Trophoblast cell (in vitro differentiated cells and primary cell): ENCODE measurements around the gene ANKRD35.

Experiments used
- DNase-seq, 2 donors: peaks; one replicate each; pipeline ENCODE4 v3.0.0-alpha.2; 2016
- H2AFZ ChIP-seq: 2 replicates; pipeline ENCODE4 v1.6.1; 2013; ENCODE audit warnings: low read length, moderate library complexity, mild to moderate bottlenecking; ENCODE audit not compliant: insufficient read depth, poor library complexity
- H2AK5ac ChIP-seq: 2 replicates; pipeline ENCODE4 v1.6.1; 2013; ENCODE audit warnings: mild to moderate bottlenecking, low read length
- H2BK120ac ChIP-seq: 2 replicates; pipeline ENCODE4 v1.6.1; 2013; ENCODE audit warnings: low read length, mild to moderate bottlenecking, moderate library complexity; ENCODE audit not compliant: insufficient read depth, poor library complexity
- H2BK12ac ChIP-seq: 2 replicates; pipeline ENCODE4 v1.6.1; 2013; ENCODE audit warnings: mild to moderate bottlenecking, low read length, moderate library complexity
- H2BK5ac ChIP-seq: 2 replicates; pipeline ENCODE4 v1.6.1; 2013; ENCODE audit warnings: low read length, low read depth, moderate library complexity, mild to moderate bottlenecking; ENCODE audit not compliant: poor library complexity
- H3K14ac ChIP-seq: 2 replicates; pipeline ENCODE4 v1.6.1; 2013; ENCODE audit warnings: mild to moderate bottlenecking, low read length
- H3K18ac ChIP-seq: 2 replicates; pipeline ENCODE4 v1.6.1; 2013; ENCODE audit warnings: mild to moderate bottlenecking, low read length
- H3K23ac ChIP-seq: 2 replicates; pipeline ENCODE4 v1.6.1; 2013; ENCODE audit warnings: low read length
- H3K27ac ChIP-seq: 2 replicates; pipeline ENCODE4 v1.5.1; 2013; ENCODE audit warnings: low read depth, mild to moderate bottlenecking, inconsistent platforms, low read length, moderate library complexity
- H3K27me3 ChIP-seq: 2 replicates; pipeline ENCODE4 v1.6.1; 2013; ENCODE audit warnings: inconsistent platforms, mild to moderate bottlenecking, low read length, moderate library complexity; ENCODE audit not compliant: insufficient read depth
- H3K36me3 ChIP-seq, 2 experiments: 1 replicate in 1 of 2; 2 replicates in 1 of 2; pipeline ENCODE4 v1.6.1; 2013; ENCODE audit warnings: low read length in 2 of 2, mild to moderate bottlenecking in 2 of 2, moderate library complexity in 1 of 2; ENCODE audit not compliant: insufficient read depth in 2 of 2, control insufficient read depth in 1 of 2
- H3K4ac ChIP-seq: 2 replicates; pipeline ENCODE4 v1.6.1; 2013; ENCODE audit warnings: low read depth, mild to moderate bottlenecking, low read length, moderate library complexity
- H3K4me1 ChIP-seq, 2 experiments: 1 replicate in 1 of 2; 2 replicates in 1 of 2; pipeline ENCODE4 v1.6.1; 2013; ENCODE audit warnings: low read length in 2 of 2, mild to moderate bottlenecking in 2 of 2, moderate library complexity in 1 of 2; ENCODE audit not compliant: insufficient read depth in 2 of 2, control insufficient read depth in 1 of 2
- H3K4me2 ChIP-seq: 2 replicates; pipeline ENCODE4 v1.6.1; 2013; ENCODE audit warnings: inconsistent platforms, mild to moderate bottlenecking, low read length, moderate library complexity
- H3K4me3 ChIP-seq: 2 replicates; pipeline ENCODE4 v1.5.1; 2013; ENCODE audit warnings: mild to moderate bottlenecking, low read depth, low read length, inconsistent platforms
- H3K79me1 ChIP-seq: one replicate; pipeline ENCODE4 v1.6.1; 2013; ENCODE audit warnings: low read length
- H3K79me2 ChIP-seq: 2 replicates; pipeline ENCODE4 v1.6.1; 2013; ENCODE audit warnings: low read length, mild to moderate bottlenecking; ENCODE audit not compliant: control insufficient read depth, insufficient read depth, poor library complexity
- H3K9ac ChIP-seq: 2 replicates; pipeline ENCODE4 v1.6.1; 2013; ENCODE audit warnings: mild to moderate bottlenecking, low read length
- H3K9me3 ChIP-seq: 2 replicates; pipeline ENCODE4 v1.6.1; 2013; ENCODE audit warnings: low read depth, mild to moderate bottlenecking, control low read depth, inconsistent platforms, low read length; ENCODE audit not compliant: insufficient read depth
- H4K12ac ChIP-seq: 2 replicates; pipeline ENCODE4 v1.6.1; 2013; ENCODE audit warnings: low read depth, mild to moderate bottlenecking, low read length, moderate library complexity
- H4K8ac ChIP-seq: 2 replicates; pipeline ENCODE4 v1.6.1; 2013; ENCODE audit warnings: low read depth, mild to moderate bottlenecking, low read length, moderate library complexity
- H4K91ac ChIP-seq: one replicate; pipeline ENCODE4 v1.6.1; 2013; ENCODE audit warnings: low read depth, mild to moderate bottlenecking, low read length, moderate library complexity
- WGBS: extraction: QIAGEN DNeasy Blood & Tissue Kit; methylation state at CpG from one replicate; pipeline ENCODE4 v1.1.7; 2013; ENCODE audit warnings: missing lambda C conversion rate; ENCODE audit not compliant: insufficient read length, insufficient coverage; ENCODE audit errors: extremely low coverage; 5-methylcytosine and 5-hydroxymethylcytosine counted together

ANKRD35 gene

GRCh38 chr1:145918992-145919939 is 33.6 kb upstream of the ANKRD35 start:
- H4K8ac ChIP-seq, result peak overlapping the region; percentile 24

GRCh38 chr1:145918144-145918991 is 32.7 kb upstream of the ANKRD35 start, which contains the start of gene PEX11B:
TSS of gene PEX11B (minus strand) at chr1:145918717. CDS start at chr1:145918688, 29 bp downstream.
- H3K4me2 ChIP-seq, result peak within 1 kb of the TSS; percentile 82
- H2AK5ac ChIP-seq, result peak within 1 kb of the TSS; percentile 40
- peak within 1 kb of the TSS; percentile 59 for H4K12ac ChIP-seq
- H2AFZ ChIP-seq, result peak within 1 kb of the TSS; percentile 90
- H3K79me1 ChIP-seq, result peaks cover 6% of the 10 kb centered on the region
- H3K23ac ChIP-seq, result no peak within 1 kb of the TSS
- peak; percentile 82 to 88 for DNase-seq
- peak within 1 kb of the TSS; percentile 61 for H3K18ac ChIP-seq
- H3K9me3 ChIP-seq, result no peaks in the 10 kb centered on the region
- H3K27me3 ChIP-seq, result no peaks in the 10 kb centered on the region
- H3K4me1 ChIP-seq, result peaks cover 7 to 16% of the 10 kb centered on the region in 2 experiments
- peaks cover 4% of the 10 kb centered on the region for H3K79me2 ChIP-seq
- WGBS, result no CpG with 5 or more reads among the region's 51 CpGs
- peak within 1 kb of the TSS; percentile 75 for H3K4ac ChIP-seq
- H4K91ac ChIP-seq, result peak within 1 kb of the TSS; percentile 37
- peaks cover 0 to 2% of the 10 kb centered on the region in 2 experiments for H3K36me3 ChIP-seq
- peak within 1 kb of the TSS; percentile 82 for H3K4me3 ChIP-seq
- H2BK5ac ChIP-seq, result no peak within 1 kb of the TSS
- H2BK12ac ChIP-seq, result no peak within 1 kb of the TSS
- H4K8ac ChIP-seq, result peak within 1 kb of the TSS; percentile 88
- peak within 1 kb of the TSS; percentile 75 for H3K9ac ChIP-seq
- peak within 1 kb of the TSS; percentile 38 for H2BK120ac ChIP-seq
- H3K27ac ChIP-seq, result no peak within 1 kb of the TSS
- H3K14ac ChIP-seq, result peak within 1 kb of the TSS; percentile 86

More at GRCh38 chr1:145918992-145919939, 33.6 kb upstream of the ANKRD35 start:
- no CpG with 5 or more reads among the region's 33 CpGs for WGBS
- no peak overlapping the region for H2BK12ac ChIP-seq
- no peak overlapping the region for H3K4ac ChIP-seq
- H3K9ac ChIP-seq, result peak overlapping the region; percentile 32
- no peak overlapping the region for H2BK120ac ChIP-seq
- peak overlapping the region; percentile 18 for H2AFZ ChIP-seq
- no peak overlapping the region for H4K12ac ChIP-seq
- H3K4me1 ChIP-seq, result peaks cover 7 to 16% of the 10 kb centered on the region in 2 experiments
- no peak overlapping the region for H4K91ac ChIP-seq
- DNase-seq, result peak; percentile 33 to 59
- no peak overlapping the region for H2AK5ac ChIP-seq
- peaks cover 3 to 6% of the 10 kb centered on the region in 2 experiments for H3K36me3 ChIP-seq
- H3K23ac ChIP-seq, result no peak overlapping the region
- peak overlapping the region; percentile 82 for H3K4me2 ChIP-seq
- H3K79me2 ChIP-seq, result peaks cover 4% of the 10 kb centered on the region
- peaks cover 6% of the 10 kb centered on the region for H3K79me1 ChIP-seq
- H3K27me3 ChIP-seq, result no peaks in the 10 kb centered on the region
- no peaks in the 10 kb centered on the region for H3K9me3 ChIP-seq
- H2BK5ac ChIP-seq, result no peak overlapping the region
- peak overlapping the region; percentile 67 for H3K4me3 ChIP-seq
- H3K18ac ChIP-seq, result no peak overlapping the region
- H3K27ac ChIP-seq, result no peak overlapping the region
- no peak overlapping the region for H3K14ac ChIP-seq

GRCh38 chr1:145917595-145917994 is 31.9 kb upstream of the ANKRD35 start:
- peaks cover 6% of the 10 kb centered on the region for H3K79me1 ChIP-seq
- no peak overlapping the region for H3K23ac ChIP-seq
- no peak overlapping the region for H3K4me3 ChIP-seq
- no peaks in the 10 kb centered on the region for H3K27me3 ChIP-seq
- no peak overlapping the region for H4K12ac ChIP-seq
- no peak overlapping the region for H2AK5ac ChIP-seq
- H3K18ac ChIP-seq, result no peak overlapping the region
- DNase-seq, result no peak
- WGBS, result no CpG with 5 or more reads among the region's 5 CpGs
- H3K4me1 ChIP-seq, result peaks cover 7 to 16% of the 10 kb centered on the region in 2 experiments
- H3K14ac ChIP-seq, result no peak overlapping the region
- no peak overlapping the region for H3K27ac ChIP-seq
- no peak overlapping the region for H3K4ac ChIP-seq
- no peak overlapping the region for H2BK5ac ChIP-seq
- H3K36me3 ChIP-seq, result peaks cover 0 to 2% of the 10 kb centered on the region in 2 experiments
- no peak overlapping the region for H4K8ac ChIP-seq
- H3K4me2 ChIP-seq, result peak overlapping the region; percentile 82
- no peak overlapping the region for H2AFZ ChIP-seq
- H2BK120ac ChIP-seq, result no peak overlapping the region
- peaks cover 4% of the 10 kb centered on the region for H3K79me2 ChIP-seq
- no peak overlapping the region for H2BK12ac ChIP-seq
- H3K9me3 ChIP-seq, result no peaks in the 10 kb centered on the region
- H3K9ac ChIP-seq, result no peak overlapping the region
- no peak overlapping the region for H4K91ac ChIP-seq

- no CpG with 5 or more reads among the region's 5 CpGs for WGBS
- no peak overlapping the region for H3K23ac ChIP-seq
- H3K14ac ChIP-seq, result no peak overlapping the region
- H3K79me2 ChIP-seq, result peaks cover 4% of the 10 kb centered on the region
- no peak overlapping the region for H3K27ac ChIP-seq
- H2BK5ac ChIP-seq, result no peak overlapping the region
- H4K8ac ChIP-seq, result no peak overlapping the region
- H3K36me3 ChIP-seq, result peaks cover 5 to 8% of the 10 kb centered on the region in 2 experiments
- no peak overlapping the region for H3K9ac ChIP-seq
- no peak overlapping the region for H2AK5ac ChIP-seq
- H4K12ac ChIP-seq, result no peak overlapping the region
- H3K18ac ChIP-seq, result no peak overlapping the region
- H3K4me2 ChIP-seq, result no peak overlapping the region
- H2BK12ac ChIP-seq, result no peak overlapping the region
- no peaks in the 10 kb centered on the region for H3K27me3 ChIP-seq
- H4K91ac ChIP-seq, result no peak overlapping the region
- H3K4me3 ChIP-seq, result no peak overlapping the region
- no peak overlapping the region for H3K4ac ChIP-seq
- H2AFZ ChIP-seq, result no peak overlapping the region
- H3K9me3 ChIP-seq, result no peaks in the 10 kb centered on the region
- H3K4me1 ChIP-seq, result peaks cover 7 to 16% of the 10 kb centered on the region in 2 experiments
- H3K79me1 ChIP-seq, result peaks cover 6% of the 10 kb centered on the region
- no peak overlapping the region for H2BK120ac ChIP-seq
- no peak for DNase-seq
Measured at GRCh38 chr1:145916745-145917144, 31.1 kb upstream of the ANKRD35 start.
